Activated CD8-positive, alpha-beta memory T cell treated with anti-CD3 and anti-CD28 coated beads, Interleukin-2, amount 50 U/mL, for 24 hours (primary cell): ENCODE measurements around the gene HOXB9.

ENCODE experiments used
- DNase-seq: peaks from one replicate; pipeline ENCODE4 v3.0.0-alpha.2; 2020; ENCODE audit errors: extremely low read depth

HOXB9 gene

GRCh38 chr17:48624118-48624517 is 2.0 kb downstream of the HOXB9 start:
- no peak for DNase-seq

- DNase-seq = no peak
Measured at GRCh38 chr17:48623583-48623982, 2.6 kb downstream of the HOXB9 start.

GRCh38 chr17:48622857-48623256 is 3.3 kb downstream of the HOXB9 start:
- no peak for DNase-seq

- no peak for DNase-seq
Measured at GRCh38 chr17:48621410-48622392, 4.5 kb downstream of the HOXB9 start.

- DNase-seq = no peak
Measured at GRCh38 chr17:48620461-48621139, 5.6 kb downstream of the HOXB9 start.

GRCh38 chr17:48619826-48620449 is 6.2 kb downstream of the HOXB9 start:
- no peak for DNase-seq

GRCh38 chr17:48618256-48618896 is 7.8 kb downstream of the HOXB9 start:
- peak; percentile 61 for DNase-seq

- no peak for DNase-seq
Measured at GRCh38 chr17:48617471-48618255, 8.5 kb downstream of the HOXB9 start.

GRCh38 chr17:48616717-48617470 is 9.3 kb downstream of the HOXB9 start:
- no peak for DNase-seq

GRCh38 chr17:48615963-48616716 is 10.0 kb downstream of the HOXB9 start:
- no peak for DNase-seq

- DNase-seq = no peak
Measured at GRCh38 chr17:48615047-48615962, 10.9 kb downstream of the HOXB9 start, which contains the start of gene HOXB8. HOXB8 (minus strand) TSS chr17:48615292; CDS start chr17:48614704, 588 bp downstream.

- DNase-seq = no peak
Measured at GRCh38 chr17:48613862-48614694, 12.1 kb downstream of the HOXB9 start.

- DNase-seq = no peak
Measured at GRCh38 chr17:48612854-48613691, 13.1 kb downstream of the HOXB9 start.

GRCh38 chr17:48612456-48612853 is 13.7 kb downstream of the HOXB9 start:
- no peak for DNase-seq

GRCh38 chr17:48611681-48612455 is 14.3 kb downstream of the HOXB9 start:
- no peak for DNase-seq

- DNase-seq = no peak
Measured at GRCh38 chr17:48611213-48611612, 14.9 kb downstream of the HOXB9 start.
